Panc1 (cell line): ENCODE measurements around the gene MRPS2. TPM values are rescaled to one million over a fixed set of nuclear protein-coding genes. Genes with fewer than 3 reads are reported as not detected.

ENCODE experiments used
- ATAC-seq: fragments of 200-7000 bp; cut with Tn5 transposase; 2 replicates; pipeline ENCODE4 v1.9.1; 2020; ENCODE audit warnings: mild to moderate bottlenecking, moderate library complexity
- BruUV-seq: library from RNA; stranded (reverse); fragments of 400-500 nt; replicated peaks from 2 replicates; lab custom pipeline; 2021; lab: Mats Ljungman, UMichigan
- CTCF ChIA-PET: fragments of 300-600 bp; sonication (Branson Sonifier 250); formaldehyde crosslinking; loops from one replicate; lab custom pipeline; 2022; ENCODE audit warnings: antibody characterized with exemption; lab: Charles Lee
- POLR2A ChIA-PET: fragments of 300-600 bp; sonication (Branson Sonifier 250); formaldehyde crosslinking; loops from one replicate; lab custom pipeline; 2022; ENCODE audit warnings: antibody characterized with exemption; lab: Charles Lee
- DNase-seq: peaks from one replicate; pipeline ENCODE4 v3.0.0-alpha.2; 2010; ENCODE audit warnings: low read depth, low spot score
- H3K27ac ChIP-seq: 2 replicates; pipeline ENCODE4 v1.5.1; 2011; ENCODE audit warnings: mild to moderate bottlenecking, low read length, inconsistent platforms
- H3K27me3 ChIP-seq: fragments of 200-500 bp; sonication (Bioruptor generic); 2 replicates; pipeline ENCODE4 v1.6.0; 2014; ENCODE audit warnings: low read length, inconsistent platforms; ENCODE audit not compliant: control insufficient read depth, insufficient read depth
- H3K36me3 ChIP-seq: fragments of 200-500 bp; sonication (Bioruptor generic); 2 replicates; pipeline ENCODE4 v1.5.1; 2014; ENCODE audit warnings: inconsistent platforms, mild to moderate bottlenecking, low read length, moderate library complexity; ENCODE audit not compliant: control insufficient read depth, insufficient read depth
- H3K4me1 ChIP-seq: 2 replicates; pipeline ENCODE4 v1.5.1; 2011; ENCODE audit warnings: inconsistent platforms, mild to moderate bottlenecking, low read length, moderate library complexity; ENCODE audit not compliant: control insufficient read depth, insufficient read depth
- H3K4me3 ChIP-seq, 2 experiments: 2 replicates each; pipeline ENCODE4 v1.5.1; 2011 to 2012; ENCODE audit warnings: low read depth in 2 of 2, low read length in 2 of 2, mild to moderate bottlenecking in 2 of 2, inconsistent platforms in 1 of 2, moderate library complexity in 1 of 2
- H3K9me3 ChIP-seq: fragments of 200-500 bp; sonication (Bioruptor generic); 2 replicates; pipeline ENCODE4 v1.5.1; 2014; ENCODE audit warnings: low read depth, mild to moderate bottlenecking, inconsistent platforms, low read length, moderate library complexity; ENCODE audit not compliant: control insufficient read depth, insufficient read depth
- CTCF ChIP-seq: fragments of 450-650 bp; IDR thresholded peaks from 2 replicates; pipeline ENCODE4 v1.5.1; 2017; ENCODE audit warnings: mild to moderate bottlenecking
- POLR2AphosphoS5 ChIP-seq: IDR thresholded peaks from 2 replicates; pipeline ENCODE4 v1.6.1; 2012; ENCODE audit warnings: mild to moderate bottlenecking, low read depth, low read length, moderate library complexity
- REST ChIP-seq, 2 experiments: IDR thresholded peaks; 2 replicates each; pipeline ENCODE4 v1.6.1; 2011 to 2012; ENCODE audit warnings: low read depth in 2 of 2, control low read depth in 1 of 2, low read length in 1 of 2, mild to moderate bottlenecking in 1 of 2, moderate library complexity in 1 of 2; ENCODE audit not compliant: insufficient read depth in 1 of 2
- SIN3A ChIP-seq: IDR thresholded peaks from 2 replicates; pipeline ENCODE4 v1.6.1; 2012; ENCODE audit warnings: low read depth, mild to moderate bottlenecking, low read length, moderate library complexity, borderline replicate concordance; ENCODE audit not compliant: insufficient read depth
- TCF7L2 ChIP-seq: IDR thresholded peaks from 2 replicates; pipeline ENCODE4 v1.6.1; 2011; ENCODE audit warnings: mild to moderate bottlenecking, low read depth, low read length, inconsistent platforms
- in situ Hi-C: cut with HindIII; loops from 2 replicates; pipeline ENCODE4 v1.10.0; 2016; ENCODE audit warnings: low sequenced_read_pairs, low pct_unique_long_range_greater_than_20kb
- intact Hi-C: fragments of 100-400 bp; cut with micrococcal nuclease; formaldehyde crosslinking; loops from one replicate; pipeline ENCODE4 v1.10.0; 2022; ENCODE audit not compliant: unreplicated experiment
- total RNA-seq: library from RNA; stranded (reverse); gene quantifications from one replicate; pipeline ENCODE4 v1.2.1, GENCODE V29; 2021; ENCODE audit not compliant: unreplicated experiment

Gene MRPS2
- total RNA-seq, 1 experiment from 2014 or later = 33.5 TPM

- no peak for TF ChIP-seq SIN3A
- no peak for TF ChIP-seq REST (IDR thresholded peaks at IDR 0.05; ENCODE audit: insufficient read depth in 1 of 2, low read depth in 2 of 2, low read length in 1 of 2)
- TF ChIP-seq TCF7L2 = no peak
- TF ChIP-seq CTCF = no peak
- TF ChIP-seq POLR2AphosphoS5 = no peak
- Histone ChIP-seq H3K4me1 (peaks cover 4% of the 10 kb centered on the region), H3K4me3 (no peak overlapping the region), H3K9me3 (no peaks in the 10 kb centered on the region), H3K36me3 (peaks cover 3% of the 10 kb centered on the region; the same call in 1 of the 2 replicates), H3K27me3 (no peaks in the 10 kb centered on the region), H3K27ac (no peak overlapping the region)
- ChIA-PET CTCF (interaction anchor here (0.7 kb wide), 1 partner anchor 40 kb away, joined by 4 read pairs; no protein-coding TSS in a partner anchor), POLR2A (no interaction called here)
- BruUV-seq = no TSS peak
- peak; percentile 40; the same call in 1 of the 2 replicates for ATAC-seq
- in situ Hi-C loops = no loop called here
- intact Hi-C loops = no loop called here
- no peak for DNase-seq
Observed at GRCh38 chr9:135506327-135507103, 6.0 kb downstream of the MRPS2 start.

GRCh38 chr9:135507104-135508035 is 6.9 kb downstream of the MRPS2 start:
- DNase-seq (no peak), ATAC-seq (no peak)
- in situ Hi-C loops (no loop called here), intact Hi-C loops (no loop called here)
- H3K9me3 ChIP-seq = no peaks in the 10 kb centered on the region
- no peak overlapping the region for H3K27ac ChIP-seq
- no peak for TF ChIP-seq SIN3A
- no peak for TF ChIP-seq TCF7L2
- TF ChIP-seq POLR2AphosphoS5 = no peak
- no peak for TF ChIP-seq CTCF
- TF ChIP-seq REST (IDR thresholded peaks at IDR 0.05; ENCODE audit: insufficient read depth in 1 of 2, low read depth in 2 of 2, low read length in 1 of 2) = no peak
- H3K4me1 ChIP-seq = no peaks in the 10 kb centered on the region
- H3K4me3 ChIP-seq = no peak overlapping the region
- POLR2A ChIA-PET = no interaction called here
- no peaks in the 10 kb centered on the region for H3K36me3 ChIP-seq
- CTCF ChIA-PET = no interaction called here
- no TSS peak for BruUV-seq
- H3K27me3 ChIP-seq = no peaks in the 10 kb centered on the region
